ENCODE results near the gene BMS1.

BMS1 gene

DNA sequence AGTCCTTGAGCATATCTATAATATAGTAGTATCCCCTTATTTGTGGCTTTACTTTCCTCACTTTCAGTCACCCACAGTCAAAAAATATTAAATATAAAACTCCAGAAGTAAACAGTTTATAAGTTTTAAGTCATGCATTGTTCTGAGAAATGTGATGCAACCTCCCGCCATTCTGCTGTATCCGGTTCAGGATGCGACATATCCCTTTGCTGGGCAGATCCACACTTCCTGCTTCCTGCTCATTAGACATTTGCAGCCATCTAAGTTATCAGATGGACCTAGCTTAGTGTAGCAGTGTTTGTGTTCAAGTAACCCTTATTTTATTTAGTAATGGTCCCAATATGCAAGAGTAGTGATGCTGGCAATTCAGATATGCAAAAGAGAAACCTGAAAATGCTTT is 38.9 kb upstream of the BMS1 start:
- H2AFZ ChIP-seq (ENCODE audit: low read length), result no peak overlapping the region
- TF ChIP-seq, protein P1, sequence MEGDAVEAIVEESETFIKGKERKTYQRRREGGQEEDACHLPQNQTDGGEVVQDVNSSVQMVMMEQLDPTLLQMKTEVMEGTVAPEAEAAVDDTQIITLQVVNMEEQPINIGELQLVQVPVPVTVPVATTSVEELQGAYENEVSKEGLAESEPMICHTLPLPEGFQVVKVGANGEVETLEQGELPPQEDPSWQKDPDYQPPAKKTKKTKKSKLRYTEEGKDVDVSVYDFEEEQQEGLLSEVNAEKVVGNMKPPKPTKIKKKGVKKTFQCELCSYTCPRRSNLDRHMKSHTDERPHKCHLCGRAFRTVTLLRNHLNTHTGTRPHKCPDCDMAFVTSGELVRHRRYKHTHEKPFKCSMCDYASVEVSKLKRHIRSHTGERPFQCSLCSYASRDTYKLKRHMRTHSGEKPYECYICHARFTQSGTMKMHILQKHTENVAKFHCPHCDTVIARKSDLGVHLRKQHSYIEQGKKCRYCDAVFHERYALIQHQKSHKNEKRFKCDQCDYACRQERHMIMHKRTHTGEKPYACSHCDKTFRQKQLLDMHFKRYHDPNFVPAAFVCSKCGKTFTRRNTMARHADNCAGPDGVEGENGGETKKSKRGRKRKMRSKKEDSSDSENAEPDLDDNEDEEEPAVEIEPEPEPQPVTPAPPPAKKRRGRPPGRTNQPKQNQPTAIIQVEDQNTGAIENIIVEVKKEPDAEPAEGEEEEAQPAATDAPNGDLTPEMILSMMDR (IDR thresholded peaks at IDR 0.05; ENCODE audit: low read length), result no peak
- TF ChIP-seq EZH2 (IDR thresholded peaks at IDR 0.05; ENCODE audit: borderline replicate concordance, low read length), result no peak
- no peak overlapping the region for H3K9ac ChIP-seq (ENCODE audit: low read length)
- no peak overlapping the region for H3K4me2 ChIP-seq (ENCODE audit: low read length)
- no peaks in the 10 kb centered on the region for H4K20me1 ChIP-seq (ENCODE audit: insufficient read depth, low read length)
- H3K36me3 ChIP-seq (ENCODE audit: insufficient read depth, low read length), result no peaks in the 10 kb centered on the region
- H3K27ac ChIP-seq (ENCODE audit: low read depth, low read length, poor library complexity, severe bottlenecking), result no peak overlapping the region
- H3K4me1 ChIP-seq (ENCODE audit: insufficient read depth, low read length, severe bottlenecking), result no peaks in the 10 kb centered on the region
- H3K9me3 ChIP-seq (ENCODE audit: low read length), result no peaks in the 10 kb centered on the region
- H3K79me2 ChIP-seq (ENCODE audit: insufficient read depth, low read length), result no peaks in the 10 kb centered on the region
- no peaks in the 10 kb centered on the region for H3K9me2 ChIP-seq (ENCODE audit: low read depth, low read length)
- no peaks in the 10 kb centered on the region for H3F3A ChIP-seq (ENCODE audit: insufficient read depth, low read length)
- no peak overlapping the region for H3K4me3 ChIP-seq (ENCODE audit: low read depth, low read length, poor library complexity, severe bottlenecking)
- no peaks in the 10 kb centered on the region for H3K27me3 ChIP-seq (ENCODE audit: insufficient read depth, low read length)

DNA sequence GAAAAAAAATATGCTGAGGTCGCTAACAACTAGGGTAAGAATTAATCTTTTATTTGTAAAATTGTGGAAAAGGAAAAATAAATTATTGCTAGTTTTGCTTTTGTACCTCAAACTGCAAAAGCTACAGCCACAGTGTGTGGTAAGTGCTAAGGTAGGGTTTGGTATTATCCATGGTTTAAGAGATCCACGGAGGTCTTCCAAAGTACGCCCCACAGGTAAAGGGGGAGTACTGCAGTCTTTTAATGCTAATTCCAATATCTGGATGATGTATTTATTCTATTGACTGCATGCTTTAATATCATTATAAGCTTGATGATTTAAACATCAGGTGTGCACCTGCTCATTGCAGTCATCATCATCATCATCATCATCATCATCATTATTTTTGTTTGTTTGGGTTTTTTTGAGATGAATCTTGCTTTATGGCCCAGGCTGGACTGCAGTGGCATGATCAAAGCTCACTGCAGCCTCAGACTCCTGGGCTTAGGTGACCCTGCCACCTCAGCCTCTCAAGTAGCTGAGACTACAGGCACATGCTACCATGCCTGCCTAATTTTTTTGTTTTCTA is 38.4 kb upstream of the BMS1 start:
- H3F3A ChIP-seq (ENCODE audit: insufficient read depth, low read length), result no peaks in the 10 kb centered on the region
- H3K9me3 ChIP-seq (ENCODE audit: low read length), result no peaks in the 10 kb centered on the region
- H3K4me3 ChIP-seq (ENCODE audit: low read depth, low read length, poor library complexity, severe bottlenecking), result no peak overlapping the region
- H3K9me2 ChIP-seq (ENCODE audit: low read depth, low read length), result no peaks in the 10 kb centered on the region
- no peak for TF ChIP-seq EZH2 (IDR thresholded peaks at IDR 0.05; ENCODE audit: borderline replicate concordance, low read length)
- TF ChIP-seq, protein P1 (IDR thresholded peaks at IDR 0.05; ENCODE audit: low read length), result peak; percentile 24
- H3K27me3 ChIP-seq (ENCODE audit: insufficient read depth, low read length), result no peaks in the 10 kb centered on the region
- no peaks in the 10 kb centered on the region for H4K20me1 ChIP-seq (ENCODE audit: insufficient read depth, low read length)
- no peaks in the 10 kb centered on the region for H3K79me2 ChIP-seq (ENCODE audit: insufficient read depth, low read length)
- H2AFZ ChIP-seq (ENCODE audit: low read length), result no peak overlapping the region
- H3K9ac ChIP-seq (ENCODE audit: low read length), result no peak overlapping the region
- H3K4me1 ChIP-seq (ENCODE audit: insufficient read depth, low read length, severe bottlenecking), result no peaks in the 10 kb centered on the region
- H3K27ac ChIP-seq (ENCODE audit: low read depth, low read length, poor library complexity, severe bottlenecking), result no peak overlapping the region
- no peaks in the 10 kb centered on the region for H3K36me3 ChIP-seq (ENCODE audit: insufficient read depth, low read length)
- H3K4me2 ChIP-seq (ENCODE audit: low read length), result no peak overlapping the region

DNA sequence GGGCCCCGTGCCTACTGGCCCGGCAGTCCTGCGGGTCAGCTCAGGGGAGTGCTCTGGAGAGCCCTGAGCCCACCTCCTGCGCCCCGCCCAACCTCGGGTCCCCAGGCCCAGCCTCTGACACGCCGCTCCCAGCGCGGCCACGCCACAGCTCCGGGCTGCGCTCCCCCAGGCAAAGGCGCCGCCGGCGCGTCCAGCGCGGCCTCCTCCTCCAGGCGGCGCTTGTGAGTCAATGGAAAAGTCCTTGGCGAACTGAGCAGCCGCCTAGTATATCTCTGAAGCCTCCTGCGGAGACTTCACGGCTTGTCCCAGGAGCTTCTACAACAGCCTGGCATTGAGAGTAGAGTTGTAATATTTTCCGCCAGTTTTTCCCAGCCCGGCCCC is 29.5 kb upstream of the BMS1 start:
- no peaks in the 10 kb centered on the region for H3K36me3 ChIP-seq (ENCODE audit: insufficient read depth, low read length)
- H3K9me2 ChIP-seq (ENCODE audit: low read depth, low read length), result no peaks in the 10 kb centered on the region
- H2AFZ ChIP-seq (ENCODE audit: low read length), result no peak overlapping the region
- no peaks in the 10 kb centered on the region for H3K27me3 ChIP-seq (ENCODE audit: insufficient read depth, low read length)
- H3K4me1 ChIP-seq (ENCODE audit: insufficient read depth, low read length, severe bottlenecking), result no peaks in the 10 kb centered on the region
- H3K9me3 ChIP-seq (ENCODE audit: low read length), result no peaks in the 10 kb centered on the region
- H3K79me2 ChIP-seq (ENCODE audit: insufficient read depth, low read length), result no peaks in the 10 kb centered on the region
- H3F3A ChIP-seq (ENCODE audit: insufficient read depth, low read length), result no peaks in the 10 kb centered on the region
- H3K4me2 ChIP-seq (ENCODE audit: low read length), result no peak overlapping the region
- TF ChIP-seq, protein P1 (IDR thresholded peaks at IDR 0.05; ENCODE audit: low read length), result no peak
- no peak for TF ChIP-seq EZH2 (IDR thresholded peaks at IDR 0.05; ENCODE audit: borderline replicate concordance, low read length)
- no peak overlapping the region for H3K9ac ChIP-seq (ENCODE audit: low read length)
- no peak overlapping the region for H3K27ac ChIP-seq (ENCODE audit: low read depth, low read length, poor library complexity, severe bottlenecking)
- no peak overlapping the region for H3K4me3 ChIP-seq (ENCODE audit: low read depth, low read length, poor library complexity, severe bottlenecking)
- no peaks in the 10 kb centered on the region for H4K20me1 ChIP-seq (ENCODE audit: insufficient read depth, low read length)

Data from OCI-LY1 (cell line).